CD14-positive monocyte (primary cell): Measurements from ENCODE around the gene CTF1. TPM values are rescaled to one million over a fixed set of nuclear protein-coding genes. Genes with fewer than 3 reads are reported as not detected.

Experiments used
- DNase-seq, 3 donors: peaks; one replicate each; pipeline ENCODE4 v3.0.0-alpha.2; 2011 to 2022
- H2AFZ ChIP-seq: 2 replicates; pipeline ENCODE4 v1.6.0; 2012; ENCODE audit warnings: mild to moderate bottlenecking, low read depth, low read length, inconsistent platforms; ENCODE audit not compliant: insufficient read depth, poor library complexity, severe bottlenecking
- H3K27ac ChIP-seq, 2 donors: 1 replicate in 1 of 2; 2 replicates in 1 of 2; pipeline ENCODE4 v1.5.1; 2012 to 2013; ENCODE audit warnings: low read length in 2 of 2, control low read depth in 1 of 2, inconsistent platforms in 1 of 2, low read depth in 1 of 2, mild to moderate bottlenecking in 1 of 2
- H3K27me3 ChIP-seq, 2 donors: one replicate each; pipeline versions ENCODE4 v1.6.0 to v1.6.1; 2011 to 2013; ENCODE audit warnings: low read length in 2 of 2; ENCODE audit not compliant: control insufficient read depth in 2 of 2, insufficient read depth in 2 of 2
- H3K36me3 ChIP-seq, 2 donors: replicated peaks in 1 of 2; 1 replicate in 1 of 2; 2 replicates in 1 of 2; pipeline versions ENCODE4 v1.5.1 to v1.6.1; 2012 to 2013; ENCODE audit warnings: low read length in 2 of 2, control low read depth in 1 of 2, inconsistent platforms in 1 of 2, mild to moderate bottlenecking in 1 of 2; ENCODE audit not compliant: insufficient read depth in 2 of 2, control insufficient read depth in 1 of 2
- H3K4me1 ChIP-seq, 2 donors: 1 replicate in 1 of 2; 2 replicates in 1 of 2; pipeline versions ENCODE4 v1.5.1 to v1.6.1; 2012 to 2013; ENCODE audit warnings: low read length in 2 of 2, control low read depth in 1 of 2, inconsistent platforms in 1 of 2, mild to moderate bottlenecking in 1 of 2, moderate library complexity in 1 of 2; ENCODE audit not compliant: insufficient read depth in 2 of 2, control insufficient read depth in 1 of 2
- H3K4me2 ChIP-seq: replicated peaks from 2 replicates; pipeline ENCODE3; 2012; ENCODE audit warnings: low read length, moderate library complexity, mild to moderate bottlenecking; ENCODE audit not compliant: poor library complexity, severe bottlenecking; ENCODE audit errors: extremely low read depth
- H3K4me3 ChIP-seq, 3 experiments: fragments of 200-600 bp in 1 of 3; sonication (generic) in 1 of 3; replicated peaks in 1 of 3; 1 replicate in 2 of 3; 2 replicates in 1 of 3; pipeline ENCODE4 v1.5.1; 2011 to 2013; ENCODE audit warnings: low read length in 3 of 3, mild to moderate bottlenecking in 3 of 3, control low read depth in 2 of 3, low read depth in 2 of 3, inconsistent platforms in 1 of 3, moderate library complexity in 1 of 3
- H3K79me2 ChIP-seq: 2 replicates; pipeline ENCODE4 v1.6.0; 2012; ENCODE audit warnings: mild to moderate bottlenecking, control low read depth, inconsistent platforms, low read length, moderate library complexity; ENCODE audit not compliant: insufficient read depth
- H3K9ac ChIP-seq: 2 replicates; pipeline ENCODE4 v1.6.0; 2017; ENCODE audit warnings: low read length, mild to moderate bottlenecking; ENCODE audit not compliant: insufficient read depth, poor library complexity, severe bottlenecking
- H3K9me3 ChIP-seq, 2 donors: replicated peaks in 1 of 2; 1 replicate in 1 of 2; 2 replicates in 1 of 2; pipeline versions ENCODE4 v1.5.1 to v1.6.1; 2012 to 2013; ENCODE audit warnings: low read length in 2 of 2, control low read depth in 1 of 2; ENCODE audit not compliant: control insufficient read depth in 1 of 2, insufficient read depth in 1 of 2
- H4K20me1 ChIP-seq: 2 replicates; pipeline ENCODE4 v1.6.0; 2012; ENCODE audit warnings: mild to moderate bottlenecking, low read length, control low read depth, moderate library complexity; ENCODE audit not compliant: insufficient read depth
- H3K27ac Mint-ChIP-seq, 7 donors: one replicate each; pipeline ENCODE4 v1.8.0; 2020; ENCODE audit warnings: mild to moderate bottlenecking in 7 of 7, mixed read lengths in 7 of 7, moderate library complexity in 6 of 7, inconsistent platforms in 2 of 7
- H3K27me3 Mint-ChIP-seq, 3 donors: one replicate each; pipeline ENCODE4 v1.8.0; 2021 to 2022; ENCODE audit warnings: low read depth in 3 of 3, mild to moderate bottlenecking in 3 of 3, mixed read lengths in 3 of 3, moderate library complexity in 3 of 3, inconsistent platforms in 1 of 3
- H3K36me3 Mint-ChIP-seq, 2 donors: one replicate each; pipeline ENCODE4 v1.8.0; 2020; ENCODE audit warnings: mixed read lengths in 2 of 2, inconsistent platforms in 1 of 2, mild to moderate bottlenecking in 1 of 2
- H3K4me1 Mint-ChIP-seq: one replicate; pipeline ENCODE4 v1.8.0; 2020; ENCODE audit warnings: mild to moderate bottlenecking, mixed read lengths
- H3K4me3 Mint-ChIP-seq, 2 donors: one replicate each; pipeline ENCODE4 v1.8.0; 2020; ENCODE audit warnings: mild to moderate bottlenecking in 2 of 2, mixed read lengths in 2 of 2, moderate library complexity in 1 of 2
- H3K9me3 Mint-ChIP-seq, 7 donors: one replicate each; pipeline ENCODE4 v1.8.0; 2020 to 2022; ENCODE audit warnings: mixed read lengths in 7 of 7, mild to moderate bottlenecking in 6 of 7, moderate library complexity in 6 of 7, inconsistent platforms in 2 of 7
- WGBS: methylation state at CpG from one replicate; pipeline ENCODE4 v1.1.5; 2013; ENCODE audit warnings: missing lambda C conversion rate; ENCODE audit not compliant: insufficient coverage; 5-methylcytosine and 5-hydroxymethylcytosine counted together
- intact Hi-C, 2 donors: fragments of 100-400 bp; cut with micrococcal nuclease; formaldehyde crosslinking; loops; one replicate each; pipeline versions ENCODE4 v1.15.0 to v1.15.1; 2023
- polyA plus RNA-seq, 3 donors: library from polyadenylated mRNA; depleted of rRNA in 1 of 3; unstranded in 2 of 3; stranded (reverse) in 1 of 3; fragments of 300-500 nt in 2 of 3; fragments of >200 nt in 1 of 3; fragmentation: Illumina TruSeq in 2 of 3; gene quantifications; 1 replicate in 2 of 3; 2 replicates in 1 of 3; pipeline ENCODE4 v1.2.3, GENCODE V29; 2012 to 2021
- TF ChIP-seq, protein P1 (sequence below): fragments of 200-600 bp; IDR thresholded peaks from one replicate; pipeline ENCODE4 v1.8.0; 2022; ENCODE audit warnings: antibody characterized with exemption, mild to moderate bottlenecking

Gene CTF1
- polyA plus RNA-seq, 3 donors: 0.93 TPM; not detected in 2

DNA sequence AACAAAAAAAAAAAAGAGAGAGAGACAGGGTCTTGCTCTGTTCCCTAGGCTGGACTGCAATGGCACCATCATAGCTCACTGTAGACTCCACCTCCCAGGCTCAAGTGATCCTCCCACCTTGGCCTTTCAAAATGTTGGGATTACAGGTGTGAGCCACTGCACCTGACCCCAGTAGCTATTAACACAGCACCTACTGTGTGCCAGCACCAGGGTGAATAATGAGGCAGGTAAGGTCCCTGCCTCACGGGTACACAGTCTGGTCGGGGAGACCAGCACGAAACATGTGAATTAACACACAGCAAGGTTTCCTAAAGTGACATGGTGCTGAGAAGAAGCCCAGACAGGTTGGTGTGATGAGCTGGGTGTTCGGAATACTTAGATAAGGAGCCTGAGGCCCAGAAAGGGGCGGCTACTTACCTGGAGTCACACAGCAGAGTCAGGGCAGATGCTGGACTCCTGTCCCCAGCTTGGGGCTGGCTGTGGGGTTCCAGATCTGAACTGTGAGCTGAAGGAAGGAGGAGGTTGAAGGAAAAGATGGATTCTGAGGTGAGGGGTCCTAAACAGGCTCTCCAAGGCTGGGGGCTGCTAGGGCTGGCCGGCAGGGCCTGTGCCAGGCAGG is 16.5 kb downstream of the CTF1 start:
- Histone ChIP-seq H3K27ac (no peak overlapping the region), H4K20me1 (no peaks in the 10 kb centered on the region), H3K4me2 (no peak overlapping the region), H3K9me3 (no peaks in the 10 kb centered on the region), H3K79me2 (no peaks in the 10 kb centered on the region), H3K4me1 (no peaks in the 10 kb centered on the region), H3K36me3 (no peaks in the 10 kb centered on the region), H2AFZ (no peak overlapping the region), H3K27me3 (no peaks in the 10 kb centered on the region), H3K4me3 (no peak overlapping the region), H3K9ac (no peak overlapping the region)
- Mint-ChIP-seq H3K36me3 (no peaks in the 10 kb centered on the region), H3K4me1 (peaks cover 3% of the 10 kb centered on the region), H3K4me3 (no peak overlapping the region), H3K9me3 (no peaks in the 10 kb centered on the region), H3K27me3 (peaks cover 0 to 8% (median 8%) of the 10 kb centered on the region in 3 donors), H3K27ac (peak overlapping the region in 1 of 7 donors; percentile 7)
- WGBS: 95% methylated on average over 3 of the region's 6 CpGs
- TF ChIP-seq, protein P1, sequence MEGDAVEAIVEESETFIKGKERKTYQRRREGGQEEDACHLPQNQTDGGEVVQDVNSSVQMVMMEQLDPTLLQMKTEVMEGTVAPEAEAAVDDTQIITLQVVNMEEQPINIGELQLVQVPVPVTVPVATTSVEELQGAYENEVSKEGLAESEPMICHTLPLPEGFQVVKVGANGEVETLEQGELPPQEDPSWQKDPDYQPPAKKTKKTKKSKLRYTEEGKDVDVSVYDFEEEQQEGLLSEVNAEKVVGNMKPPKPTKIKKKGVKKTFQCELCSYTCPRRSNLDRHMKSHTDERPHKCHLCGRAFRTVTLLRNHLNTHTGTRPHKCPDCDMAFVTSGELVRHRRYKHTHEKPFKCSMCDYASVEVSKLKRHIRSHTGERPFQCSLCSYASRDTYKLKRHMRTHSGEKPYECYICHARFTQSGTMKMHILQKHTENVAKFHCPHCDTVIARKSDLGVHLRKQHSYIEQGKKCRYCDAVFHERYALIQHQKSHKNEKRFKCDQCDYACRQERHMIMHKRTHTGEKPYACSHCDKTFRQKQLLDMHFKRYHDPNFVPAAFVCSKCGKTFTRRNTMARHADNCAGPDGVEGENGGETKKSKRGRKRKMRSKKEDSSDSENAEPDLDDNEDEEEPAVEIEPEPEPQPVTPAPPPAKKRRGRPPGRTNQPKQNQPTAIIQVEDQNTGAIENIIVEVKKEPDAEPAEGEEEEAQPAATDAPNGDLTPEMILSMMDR: no peak
- intact Hi-C loops: no loop called here
- no peak for DNase-seq

- no peak overlapping the region for H3K4me3 Mint-ChIP-seq
- peaks cover 0 to 5% of the 10 kb centered on the region in 2 donors for H3K9me3 ChIP-seq
- H3K9me3 Mint-ChIP-seq: peaks cover 4 to 9% (median 6%) of the 10 kb centered on the region in 7 donors
- intact Hi-C loops: no loop called here
- TF ChIP-seq, protein P1: no peak
- no peak overlapping the region for H3K27ac Mint-ChIP-seq
- 93% methylated on average over 3 of the region's 3 CpGs for WGBS
- DNase-seq: no peak
- H3K4me1 ChIP-seq: peaks cover 0 to 5% of the 10 kb centered on the region in 2 donors
- H3K4me3 ChIP-seq: no peak overlapping the region
- no peaks in the 10 kb centered on the region for H3K36me3 ChIP-seq
- H3K79me2 ChIP-seq: no peaks in the 10 kb centered on the region
- H3K27me3 ChIP-seq: no peaks in the 10 kb centered on the region
- H3K9ac ChIP-seq: no peak overlapping the region
- H2AFZ ChIP-seq: no peak overlapping the region
- no peak overlapping the region for H3K4me2 ChIP-seq
- H3K36me3 Mint-ChIP-seq: no peaks in the 10 kb centered on the region
- H3K27ac ChIP-seq: no peak overlapping the region
- no peaks in the 10 kb centered on the region for H4K20me1 ChIP-seq
- H3K27me3 Mint-ChIP-seq: peaks cover 0 to 8% (median 2%) of the 10 kb centered on the region in 3 donors
- peaks cover 9% of the 10 kb centered on the region for H3K4me1 Mint-ChIP-seq
Observed at GRCh38 chr16:30914830-30915229, 18.4 kb downstream of the CTF1 start.
